DMS153 (cell line): ENCODE measurements around the gene MEPCE.
"Not testable (repeated sequence)": the region's sequence is repeated elsewhere in the genome, so short reads cannot be mapped to it uniquely, and the experiment has no call there.

Source experiments
- DNase-seq: peaks from one replicate; lab custom pipeline; 2025; lab: John Stamatoyannopoulos, UW

MEPCE gene

DNA sequence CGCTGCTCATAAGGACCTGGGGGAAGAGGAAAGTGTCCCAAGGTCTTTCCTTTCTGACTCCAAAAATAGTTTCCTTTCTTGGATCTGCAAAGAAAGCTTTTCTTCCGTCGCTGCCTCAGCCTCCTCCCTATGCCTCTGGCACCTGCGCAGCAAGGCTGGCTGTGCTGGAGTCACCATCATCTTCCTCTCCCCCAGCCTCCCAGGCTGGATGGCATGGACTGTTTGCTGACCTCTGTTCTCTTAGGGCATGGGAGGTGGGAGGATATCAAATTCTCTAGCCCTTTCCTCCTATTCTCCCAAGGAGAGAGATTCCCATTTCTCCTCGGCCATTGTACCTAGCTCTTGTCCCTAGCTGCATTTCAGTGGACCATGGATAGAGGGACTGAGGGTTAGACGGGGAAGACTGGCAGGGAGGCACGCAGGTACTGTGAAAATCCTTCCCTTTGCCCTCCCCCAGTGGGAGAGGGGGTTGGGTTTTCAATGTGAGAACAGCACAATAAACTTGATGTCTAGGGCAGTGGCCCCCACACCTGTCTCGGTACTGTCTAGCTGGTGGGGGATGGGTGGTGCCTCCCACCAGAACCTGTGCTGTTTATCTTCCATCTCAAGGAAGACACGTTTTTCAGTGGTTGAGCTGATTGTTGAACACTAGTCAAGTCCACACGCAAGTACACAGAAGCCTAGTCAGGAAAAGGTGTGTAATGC, 4.1 kb downstream of the MEPCE start:
- DNase-seq, result no peak

DNA sequence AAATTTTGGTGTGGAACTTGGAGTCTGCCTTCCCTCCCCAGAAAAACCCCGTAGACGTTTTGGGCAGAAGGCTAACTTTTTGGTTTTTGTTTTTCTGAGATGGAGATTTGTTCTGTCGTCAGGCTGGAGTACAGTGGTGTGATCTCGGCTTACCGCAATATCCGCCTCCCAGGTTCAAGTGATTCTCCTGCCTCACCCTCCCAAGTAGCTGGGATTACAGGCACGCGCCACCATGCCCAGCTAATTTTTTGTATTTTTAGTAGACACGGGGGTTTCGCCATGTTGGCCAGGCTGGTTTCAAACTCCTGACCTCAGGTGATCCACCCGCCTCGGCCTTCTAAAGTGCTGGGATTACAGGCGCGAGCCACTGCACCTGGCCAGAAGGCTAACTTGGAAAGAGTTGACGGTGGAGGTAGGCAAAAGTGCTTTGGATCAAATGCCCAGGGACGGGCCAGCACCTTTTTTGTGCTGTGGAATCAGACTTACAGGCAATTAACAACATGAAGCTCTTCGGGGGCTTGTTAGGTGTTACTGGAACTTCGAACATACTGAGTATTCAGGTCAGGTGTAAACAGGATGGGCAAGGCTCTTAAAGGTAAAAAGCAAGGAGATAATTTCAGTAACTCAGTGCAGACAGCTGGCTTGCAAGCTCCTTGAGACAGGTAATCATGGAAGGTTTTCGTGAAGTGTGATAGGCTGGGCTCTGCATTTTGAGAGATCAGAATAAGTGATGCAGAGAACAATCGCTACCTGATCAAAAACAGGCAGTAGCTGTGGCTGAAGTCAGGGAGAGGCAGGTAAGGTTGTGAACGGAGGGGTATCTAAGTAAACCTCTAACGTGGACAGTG, 4.9 kb downstream of the MEPCE start:
- no peak for DNase-seq

- DNase-seq, result no peak
Measured at GRCh38 chr7:100435401-100436304, 6.0 kb downstream of the MEPCE start.

DNA sequence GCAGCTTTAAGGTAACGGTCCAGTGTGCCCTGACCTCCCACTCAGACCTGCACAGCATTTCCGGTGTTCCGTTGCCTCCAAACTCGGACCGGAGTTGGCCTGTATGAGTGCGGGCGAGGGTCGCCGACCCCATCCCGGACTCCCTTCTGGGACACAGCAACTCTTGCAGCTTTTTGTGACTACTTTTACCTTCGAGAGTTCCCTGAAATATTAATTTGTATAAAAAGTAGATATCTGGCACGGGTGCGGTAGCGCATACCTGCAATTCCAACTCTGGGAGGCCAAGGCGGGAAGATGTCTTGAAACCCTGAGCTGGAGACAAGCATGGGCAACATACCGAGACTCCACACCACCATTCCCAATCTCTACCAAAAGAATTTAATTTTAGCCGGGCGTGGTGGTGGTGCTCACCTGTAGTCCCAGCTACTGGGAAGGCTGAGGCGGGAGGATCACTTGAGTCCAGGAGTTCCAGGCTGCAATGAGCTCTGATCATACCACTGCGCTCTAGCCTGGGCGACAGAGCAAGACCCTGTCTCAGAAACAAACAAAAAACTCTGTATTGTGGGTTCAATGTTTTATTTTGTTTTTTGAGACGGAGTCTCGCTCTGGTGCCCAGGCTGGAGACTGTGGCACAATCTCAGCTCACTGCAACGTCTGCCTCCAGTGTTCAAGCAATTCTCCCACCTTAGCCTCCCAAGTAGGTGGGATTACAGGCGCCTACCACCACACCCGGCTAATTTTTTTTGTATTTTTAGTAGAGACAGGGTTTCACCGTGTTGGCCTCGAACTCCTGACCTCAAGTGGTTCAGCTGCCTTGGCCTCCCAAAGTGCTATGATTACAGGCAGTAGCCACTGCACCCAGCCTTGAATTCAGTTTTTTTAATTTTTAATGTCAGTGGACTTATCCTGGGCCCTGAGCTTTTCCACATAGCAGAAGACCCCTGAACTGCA, 7.8 kb downstream of the MEPCE start:
- DNase-seq, result no peak

- DNase-seq, result no peak
Measured at GRCh38 chr7:100438172-100438571, 8.5 kb downstream of the MEPCE start.

DNA sequence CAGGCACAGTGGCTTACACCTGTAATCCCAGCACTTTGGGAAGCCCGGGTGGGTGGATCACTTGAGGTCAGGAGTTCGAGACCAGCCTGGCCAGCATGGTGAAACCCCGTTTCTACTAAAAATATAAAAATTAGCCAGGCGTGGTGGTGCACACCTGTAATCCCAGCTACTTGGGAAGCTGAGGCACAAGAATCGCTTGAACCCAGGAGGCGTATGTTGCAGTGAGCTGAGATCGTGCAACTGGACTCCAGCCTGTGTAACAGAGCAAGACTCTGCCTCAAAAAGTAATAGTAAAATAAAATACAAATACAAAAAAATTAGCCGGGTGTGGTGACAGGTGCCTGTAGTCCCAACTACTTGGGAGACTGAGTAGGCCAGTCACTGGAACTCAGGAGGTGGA, 9.1 kb downstream of the MEPCE start:
- not testable (repeated sequence) for DNase-seq

DNA sequence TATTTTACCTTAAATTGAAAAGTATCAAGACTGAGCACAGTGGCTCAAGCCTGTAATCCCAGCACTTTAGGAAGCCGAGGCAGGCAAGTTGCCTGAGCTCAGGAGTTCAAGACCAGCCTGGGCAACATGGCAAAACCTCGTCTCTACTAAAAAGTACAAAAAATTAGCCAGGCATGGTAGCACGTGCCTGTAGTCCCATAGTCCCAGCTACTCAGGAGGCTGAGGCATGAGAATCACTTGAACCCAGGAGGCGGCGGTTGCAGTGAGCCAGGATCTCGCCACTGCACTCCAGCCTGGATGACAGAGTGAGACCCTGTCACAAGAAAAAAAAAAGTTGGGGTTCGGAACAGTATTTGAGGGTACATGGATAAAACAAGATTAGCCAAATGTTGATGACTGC, 9.6 kb downstream of the MEPCE start:
- DNase-seq, result not testable (repeated sequence)

DNA sequence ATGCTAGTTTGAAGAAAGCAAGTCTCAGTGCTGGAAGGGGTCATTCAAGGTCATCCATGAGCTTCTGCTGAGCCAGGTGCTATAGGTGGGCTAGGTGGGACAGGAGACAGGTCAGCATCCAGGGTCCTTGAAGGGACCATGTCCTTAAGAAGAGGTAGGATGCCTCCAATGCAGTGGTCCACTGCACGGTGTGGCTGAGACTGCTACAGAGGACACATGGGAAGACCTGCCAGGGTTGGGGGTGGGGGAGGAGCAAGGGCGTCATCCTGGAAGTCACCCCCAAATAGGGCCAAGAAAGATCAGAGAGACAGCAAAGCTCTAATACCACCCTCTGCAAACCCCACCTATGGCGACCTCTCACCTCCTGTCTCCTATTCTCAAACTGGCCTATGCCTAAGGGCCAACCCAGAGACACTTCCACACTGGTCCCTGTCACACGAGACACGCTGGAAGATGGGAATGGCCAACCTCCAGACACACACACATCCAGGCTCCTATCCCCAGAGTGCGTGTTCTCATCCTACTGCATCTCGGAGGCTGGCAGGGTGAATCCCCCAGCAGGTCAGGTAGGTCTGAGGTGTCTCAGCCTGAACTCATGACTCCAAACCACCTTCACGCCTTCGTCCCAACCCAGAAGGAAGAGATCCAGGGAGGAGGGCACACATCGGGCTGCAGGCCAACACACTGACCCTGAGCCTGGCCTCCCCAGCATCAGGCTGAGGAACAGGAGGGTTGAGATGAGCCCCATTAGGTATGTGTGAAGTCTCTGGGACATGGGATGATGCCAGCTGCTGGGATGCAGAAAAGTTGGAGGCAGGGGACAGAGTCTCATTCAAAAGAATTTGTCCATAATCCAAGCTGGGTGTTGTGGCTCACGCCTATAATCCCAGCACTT, 12.3 kb downstream of the MEPCE start:
- DNase-seq, result no peak

DNA sequence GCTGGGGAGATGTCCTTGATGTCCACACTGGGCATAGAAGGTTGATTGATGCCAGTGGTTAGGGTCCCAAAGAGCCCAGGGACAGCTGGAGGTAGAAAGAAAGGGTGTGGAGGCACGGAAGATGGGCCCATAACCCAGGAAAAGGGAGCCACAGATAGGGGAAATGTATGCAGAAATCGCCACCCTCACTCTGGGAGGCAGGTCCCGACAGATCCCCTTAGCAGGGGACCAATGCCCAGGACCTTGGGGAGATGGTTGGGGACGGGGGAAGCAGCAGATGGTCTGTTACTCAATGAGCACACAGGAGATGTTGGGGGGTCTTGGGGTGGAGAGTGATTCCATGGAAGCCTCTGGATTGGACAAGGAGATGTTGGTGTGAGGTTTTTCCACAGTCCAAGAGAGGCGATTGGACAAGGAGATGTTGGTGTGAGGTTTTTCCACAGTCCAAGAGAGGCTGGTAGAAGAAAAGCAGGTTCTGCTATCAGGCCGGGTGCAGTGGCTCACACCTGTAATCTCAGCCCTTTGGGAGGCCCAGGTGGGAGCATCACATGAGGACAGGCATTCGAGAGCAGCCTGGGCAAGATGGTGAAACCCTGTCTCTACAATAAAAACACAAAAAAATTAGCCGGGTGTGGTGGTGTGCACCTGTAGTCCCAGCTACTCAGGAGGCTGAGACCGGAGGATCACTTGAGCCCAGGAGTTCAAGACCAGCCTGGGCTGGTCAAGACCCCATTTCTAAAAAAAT, 13.6 kb downstream of the MEPCE start:
- DNase-seq, result no peak

DNA sequence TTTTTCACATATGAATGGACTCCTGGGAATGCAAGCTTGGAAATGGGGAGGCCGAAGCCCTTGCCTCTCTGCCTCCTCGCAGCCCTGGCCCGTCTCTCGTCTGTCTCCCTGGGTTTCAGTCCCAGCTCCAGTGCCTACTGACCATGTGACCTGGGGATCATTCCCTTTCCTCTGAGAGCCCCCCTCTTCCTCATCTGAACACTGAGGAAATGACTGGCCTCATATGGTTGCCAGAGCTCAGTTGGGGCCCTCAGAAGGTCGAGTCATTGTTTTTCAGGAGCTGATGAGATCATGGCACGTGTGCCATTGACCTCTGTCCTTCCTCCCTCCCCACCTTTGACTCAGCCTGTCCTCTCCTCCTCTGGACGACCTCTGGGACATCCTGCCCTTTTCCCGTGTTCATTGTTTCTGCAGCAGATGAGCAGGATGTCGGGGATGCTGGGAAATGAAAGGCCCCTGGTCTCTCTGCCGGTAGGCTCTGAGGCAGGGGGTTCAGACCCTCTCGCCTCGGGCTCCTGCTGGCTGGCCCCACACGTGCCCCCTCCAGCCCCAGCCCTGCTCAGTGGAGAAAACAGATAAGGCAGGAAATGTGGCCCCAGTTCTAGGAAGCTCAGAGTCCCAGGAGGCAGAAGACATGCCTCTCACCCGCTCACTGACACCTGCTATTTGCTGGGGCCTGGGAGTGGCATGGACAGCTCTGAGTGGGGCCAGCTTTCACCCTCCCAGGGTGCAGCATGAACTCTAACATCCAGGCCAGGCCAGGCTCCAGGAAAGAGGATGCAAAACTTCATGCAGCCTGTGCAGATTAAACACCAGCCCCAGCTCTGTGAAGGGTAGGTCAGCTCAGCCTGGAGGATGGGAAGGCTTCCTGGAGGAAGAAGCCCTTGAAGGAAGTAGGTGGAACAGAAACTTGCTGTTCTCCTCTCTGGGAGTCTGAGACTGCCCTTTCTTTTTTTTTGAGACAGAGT, 15.0 kb downstream of the MEPCE start:
- no peak for DNase-seq

- no peak for DNase-seq
Measured at GRCh38 chr7:100446040-100446439, 16.4 kb downstream of the MEPCE start.

GRCh38 chr7:100447363-100447762, 17.7 kb downstream of the MEPCE start:
- DNase-seq, result not testable (repeated sequence)

GRCh38 chr7:100449190-100449795, 19.7 kb downstream of the MEPCE start:
- no peak for DNase-seq

DNA sequence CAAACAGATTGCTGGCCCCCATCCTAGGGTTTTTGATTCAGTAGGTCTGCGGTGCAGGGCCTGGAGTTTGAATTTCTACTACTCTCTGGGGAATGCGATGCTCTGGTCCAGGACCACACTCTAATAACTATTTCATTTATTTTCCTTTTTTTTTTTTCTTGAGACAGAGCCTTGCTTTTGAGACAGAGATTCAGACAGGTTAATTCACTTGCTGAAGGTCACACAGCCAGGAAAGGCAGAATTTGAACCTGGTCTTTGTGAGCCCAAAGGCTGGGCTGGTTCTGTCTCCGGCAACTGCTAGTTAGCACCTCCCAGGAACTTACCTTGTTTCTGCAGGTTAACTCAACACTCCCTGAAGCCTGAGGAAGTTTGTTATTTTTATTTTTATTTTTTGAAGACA, 22.9 kb downstream of the MEPCE start:
- DNase-seq, result no peak

- not testable (repeated sequence) for DNase-seq
Measured at GRCh38 chr7:100453854-100454253, 24.2 kb downstream of the MEPCE start.

DNA sequence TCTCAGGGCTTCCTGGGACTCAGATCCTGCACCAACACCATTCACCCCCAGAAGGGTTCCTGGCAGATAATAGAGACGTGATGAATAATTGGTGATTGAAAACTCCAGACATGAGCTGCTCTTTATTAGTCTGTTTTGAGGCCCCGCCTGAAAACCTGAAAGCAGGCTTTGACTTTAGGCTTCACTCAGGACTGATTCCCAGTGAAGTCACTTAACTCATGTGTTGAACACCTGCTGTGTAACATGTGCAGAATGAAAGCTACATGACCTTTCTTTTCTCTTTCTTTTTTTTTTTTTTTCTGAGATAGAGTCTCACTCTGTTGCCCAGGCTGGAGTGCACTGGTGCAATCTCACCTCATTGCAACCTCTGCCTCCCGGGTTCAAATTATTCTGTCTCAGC, 25.6 kb downstream of the MEPCE start:
- DNase-seq, result no peak

DNA sequence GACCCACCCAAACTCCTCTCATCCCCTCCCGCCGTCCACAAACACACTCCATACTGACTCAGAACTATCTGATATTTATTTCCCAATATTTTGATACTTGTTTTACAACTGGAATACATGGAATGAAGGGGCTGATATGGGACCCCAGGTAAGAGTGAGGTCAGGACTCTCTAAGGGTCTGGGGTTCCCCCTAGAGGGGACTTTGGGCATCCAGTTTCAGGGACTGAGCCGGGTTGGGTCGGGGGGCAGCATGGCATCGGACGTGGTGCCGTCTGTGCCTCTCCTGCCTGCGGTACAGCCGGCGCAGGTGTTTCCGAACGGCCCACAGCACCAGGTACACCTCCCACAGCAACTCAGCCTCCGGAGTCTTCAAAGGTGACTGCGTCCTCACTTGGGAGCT, 26.9 kb downstream of the MEPCE start:
- DNase-seq, result no peak

GRCh38 chr7:100457033-100457432, 27.4 kb downstream of the MEPCE start:
- DNase-seq, result no peak
